ENCODE measurements around the gene IL11RA.
A peak's percentile ranks its signal among the peaks of the same experiment; 100 is the strongest.

IL11RA gene

DNA sequence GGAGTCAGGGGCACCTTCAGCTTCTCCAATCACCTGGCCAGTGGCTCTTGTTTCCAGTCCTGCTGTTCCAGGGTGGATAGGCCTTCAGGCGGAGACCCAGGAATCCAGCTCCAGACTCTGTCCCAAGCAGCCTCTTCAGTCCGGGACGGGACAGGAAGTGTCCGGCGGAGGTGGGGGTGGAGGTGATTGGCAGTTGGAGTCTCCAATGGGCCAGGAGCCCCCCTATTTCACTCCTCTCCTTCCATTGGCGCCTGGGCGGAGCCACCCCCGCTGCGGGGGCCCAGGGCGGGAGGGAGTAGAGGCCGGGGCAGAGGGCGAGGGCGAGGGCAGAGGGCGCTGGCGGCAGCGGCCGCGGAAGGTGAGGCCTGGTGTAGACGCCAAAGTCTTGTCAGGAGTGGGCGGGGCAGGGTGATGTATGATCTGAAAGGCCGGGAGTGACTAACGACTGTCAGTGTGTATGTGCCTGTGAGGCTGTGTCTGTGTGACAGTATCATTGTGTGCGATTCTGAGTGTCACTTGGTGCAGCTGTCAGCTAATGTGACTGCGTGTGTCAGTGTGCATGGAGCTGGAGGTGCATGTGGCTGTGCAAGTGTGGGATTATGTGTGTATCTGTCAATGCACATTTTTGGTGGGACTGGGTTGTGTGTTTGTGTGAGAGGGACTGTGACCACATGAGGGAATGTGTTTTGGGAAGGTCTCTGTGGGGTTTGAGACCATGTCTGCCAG lies at the start of gene IL11RA:
Gene IL11RA (plus strand): TSS at position 310 of the 726 bp plus-strand sequence. CDS start 3,033 bp downstream, outside the sequence.
- DNase-seq (ENCODE audit: low read depth) = no peak

DNA sequence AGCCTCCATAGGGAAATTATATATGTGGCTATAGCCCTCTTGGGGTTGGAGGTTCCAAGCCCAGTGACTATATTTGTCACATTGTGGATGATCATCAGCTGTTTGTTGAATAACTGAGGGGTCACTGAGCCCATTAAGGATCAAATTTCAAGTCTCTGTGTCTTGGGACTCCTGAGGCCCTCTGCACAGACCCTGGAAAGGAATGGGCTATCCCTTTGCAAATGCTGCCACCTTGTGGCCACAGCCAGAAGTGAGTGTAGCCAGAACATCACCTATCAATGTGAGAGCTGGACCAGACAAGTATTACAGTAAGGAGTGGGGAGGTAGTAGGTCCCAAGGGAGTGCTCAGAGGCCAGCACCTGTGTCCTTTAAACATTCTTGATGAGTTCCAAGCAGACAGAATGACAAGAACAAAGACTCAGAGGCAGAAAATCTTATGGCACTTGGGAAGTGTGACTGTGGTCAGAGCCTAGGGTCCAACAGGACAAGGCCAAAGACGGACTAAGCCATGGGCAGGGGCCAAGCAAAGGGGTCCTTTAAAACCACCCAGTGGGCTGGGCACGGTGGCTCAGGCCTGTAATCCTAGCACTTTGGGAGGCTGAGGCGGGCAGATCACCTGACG lies 48.3 kb upstream of the IL11RA start:
- DNase-seq (ENCODE audit: low read depth) = peak; percentile 73

DNA sequence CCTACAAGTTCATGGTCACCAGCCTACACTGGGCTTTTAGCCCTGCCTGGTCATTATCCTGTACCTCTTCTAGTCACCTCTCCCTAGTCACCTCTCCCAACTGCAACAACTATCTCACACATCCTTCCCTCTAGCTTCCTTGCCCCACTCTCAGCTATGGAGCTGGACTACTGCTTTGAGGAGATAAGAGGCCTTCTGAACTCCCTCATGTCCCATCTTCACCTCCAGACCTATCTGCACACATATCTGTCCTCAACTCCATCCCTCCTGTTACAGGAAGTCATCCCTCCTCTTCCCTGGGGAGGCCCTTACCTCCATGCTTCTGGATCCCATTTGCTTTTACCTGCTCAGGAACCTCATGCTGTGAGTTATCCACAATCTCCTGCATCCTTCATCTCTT lies 45.8 kb upstream of the IL11RA start:
- DNase-seq (ENCODE audit: low read depth) = no peak

DNA sequence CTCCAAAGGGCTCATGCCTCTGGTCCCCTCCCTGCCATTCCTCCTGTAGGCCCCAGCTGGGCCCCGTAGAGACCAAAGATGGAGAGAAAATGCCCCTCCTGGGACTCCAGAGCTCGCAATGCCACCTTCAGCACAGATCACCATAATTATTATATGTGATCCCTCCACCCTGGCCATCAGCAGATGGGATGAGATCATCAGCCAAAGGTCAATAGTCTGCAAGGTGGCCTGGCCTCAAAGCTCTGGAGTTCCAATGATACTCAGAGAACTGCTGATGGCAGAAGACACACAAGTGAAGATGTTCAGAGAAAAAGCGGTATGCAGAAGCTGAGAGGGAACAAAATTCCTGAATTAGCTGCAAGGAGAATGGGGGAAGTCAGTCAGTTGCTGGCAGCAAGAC lies 45.1 kb upstream of the IL11RA start:
- no peak for DNase-seq (ENCODE audit: low read depth)

DNA sequence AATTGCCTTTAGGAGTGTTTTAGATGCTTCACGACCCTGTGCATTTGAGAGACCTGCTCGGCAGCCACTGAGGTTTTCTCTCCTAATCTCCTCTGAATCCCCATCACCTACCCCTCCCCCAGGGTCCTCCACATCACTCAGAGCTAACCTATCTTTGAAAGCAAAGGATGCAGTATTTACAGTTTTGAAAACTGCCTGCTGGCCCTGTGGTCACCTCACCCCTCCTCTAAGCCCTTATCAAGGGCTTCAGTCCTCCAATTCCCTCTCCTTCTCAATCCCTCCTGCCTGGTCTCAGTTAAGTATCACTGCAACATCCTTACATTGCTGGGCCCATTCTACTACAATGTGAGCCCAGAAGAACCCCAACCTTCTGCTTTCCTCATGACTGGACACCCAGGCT lies 44.7 kb upstream of the IL11RA start:
- DNase-seq (ENCODE audit: low read depth) = no peak

DNA sequence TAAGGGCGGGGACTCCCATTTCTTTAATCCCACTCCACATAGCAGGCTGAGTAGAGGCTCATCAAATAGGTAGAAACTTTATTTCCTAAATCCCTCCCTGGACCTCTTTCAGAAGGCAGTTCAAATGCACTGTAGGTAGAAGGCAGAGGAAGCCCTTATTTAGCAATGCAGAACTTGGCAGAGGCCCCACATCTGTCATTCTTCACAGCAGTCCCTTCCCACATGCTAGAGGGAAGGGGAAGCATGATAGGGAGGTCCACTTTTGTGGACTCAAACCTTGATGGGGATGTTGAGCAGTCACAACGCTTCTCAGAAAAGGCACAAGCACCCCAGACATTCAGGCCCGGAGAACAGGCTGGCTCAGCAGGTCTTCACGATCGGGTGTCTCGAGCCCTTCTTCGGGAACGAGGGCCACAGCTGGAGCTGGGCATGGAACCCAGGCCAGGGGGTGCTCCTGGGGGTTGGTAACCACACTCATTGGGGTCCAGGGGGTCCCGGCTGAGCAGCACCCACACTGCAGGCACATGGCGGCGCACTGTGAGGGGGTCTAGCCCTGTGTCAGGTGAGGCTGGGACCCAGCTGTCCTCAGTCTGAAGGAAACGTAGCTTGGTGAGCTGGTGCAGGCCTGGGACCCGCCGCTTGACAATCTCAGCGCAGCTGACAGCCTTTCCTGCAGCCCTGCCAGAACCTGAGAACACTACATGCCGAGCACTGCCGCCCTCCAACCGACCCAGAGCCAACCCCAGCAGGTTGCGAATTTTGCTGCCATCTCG lies 41.4 kb upstream of the IL11RA start:
- no peak for DNase-seq (ENCODE audit: low read depth)

DNA sequence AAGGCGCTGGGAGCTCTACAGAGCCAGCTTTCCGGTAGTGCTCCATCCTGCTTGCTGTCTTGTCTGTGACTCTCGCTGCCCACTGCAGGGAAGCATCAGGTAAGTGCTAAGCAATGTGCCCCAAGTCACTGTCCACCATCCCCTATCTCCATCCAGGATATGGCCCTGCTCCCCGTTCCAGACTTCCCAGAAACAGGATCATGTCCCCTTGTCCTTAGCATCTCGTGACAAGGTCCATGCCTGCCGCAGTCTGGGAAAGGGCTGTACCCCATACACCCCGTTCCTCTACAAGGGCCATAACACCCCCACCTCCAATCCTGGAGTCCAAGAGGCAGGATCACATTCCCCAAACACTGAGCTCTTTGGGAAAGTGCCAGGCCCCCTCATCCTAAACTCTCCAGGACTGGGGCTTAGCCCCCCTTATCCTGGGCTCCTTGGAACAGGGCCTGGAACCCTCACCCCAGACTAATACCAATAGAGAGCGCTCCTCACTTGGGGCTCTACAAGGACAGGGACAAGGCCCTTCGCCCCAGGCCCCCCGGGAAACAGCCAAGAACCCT lies 40.7 kb upstream of the IL11RA start:
- DNase-seq (ENCODE audit: low read depth) = no peak

DNA sequence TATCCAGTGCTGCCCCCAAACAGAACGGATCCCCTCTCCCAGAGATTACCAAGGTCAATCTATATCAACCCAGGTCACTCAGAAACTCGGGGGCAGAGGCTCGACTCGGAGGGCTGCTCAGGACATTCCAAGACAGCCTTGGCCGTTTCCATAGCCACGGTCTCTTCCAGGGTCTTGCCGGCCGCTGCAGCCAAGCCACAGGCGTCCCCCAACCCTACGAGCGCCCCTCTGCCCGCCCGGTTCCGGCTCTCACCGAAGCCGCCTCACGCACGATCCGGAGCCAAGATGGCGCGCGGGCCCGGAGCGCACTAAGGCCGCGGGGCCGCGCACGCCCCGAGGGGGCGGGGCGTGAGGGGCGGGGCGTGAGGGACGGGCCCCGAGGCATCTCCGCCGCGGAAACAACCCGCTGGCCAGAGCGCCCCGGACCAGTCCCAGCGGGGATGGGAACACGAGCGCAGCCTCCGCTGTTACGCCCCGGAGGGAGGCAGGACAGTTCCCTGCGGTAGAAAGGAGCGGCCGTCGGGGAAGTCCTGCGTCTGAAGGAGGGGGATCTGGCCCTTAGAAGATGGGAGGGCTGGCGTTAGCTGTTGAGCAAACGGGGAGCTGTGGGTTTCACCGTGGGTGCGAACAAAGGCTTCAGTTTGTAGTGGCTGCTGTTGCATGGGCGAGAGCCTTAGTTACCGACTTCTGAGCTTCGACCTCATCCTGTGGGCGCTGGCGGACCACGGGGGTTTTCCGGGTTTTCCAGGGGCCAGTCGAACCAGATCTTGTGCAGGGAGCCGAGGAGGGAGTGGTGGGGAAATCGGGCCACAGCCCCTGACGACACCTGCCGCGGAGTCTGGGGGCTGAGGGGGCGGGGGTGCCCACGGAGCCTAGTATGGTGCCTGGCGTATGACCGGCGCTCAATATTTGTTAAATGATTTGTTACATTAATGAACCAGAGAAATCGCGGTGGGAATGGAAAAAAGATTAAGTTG lies 39.9 kb upstream of the IL11RA start, which contains the start of gene RPP25L:
Gene RPP25L (minus strand): TSS at position 287 of the 977 bp plus-strand sequence. CDS start 801 bp downstream, outside the sequence.
- peak; percentile 79 for DNase-seq (ENCODE audit: low read depth)

DNA sequence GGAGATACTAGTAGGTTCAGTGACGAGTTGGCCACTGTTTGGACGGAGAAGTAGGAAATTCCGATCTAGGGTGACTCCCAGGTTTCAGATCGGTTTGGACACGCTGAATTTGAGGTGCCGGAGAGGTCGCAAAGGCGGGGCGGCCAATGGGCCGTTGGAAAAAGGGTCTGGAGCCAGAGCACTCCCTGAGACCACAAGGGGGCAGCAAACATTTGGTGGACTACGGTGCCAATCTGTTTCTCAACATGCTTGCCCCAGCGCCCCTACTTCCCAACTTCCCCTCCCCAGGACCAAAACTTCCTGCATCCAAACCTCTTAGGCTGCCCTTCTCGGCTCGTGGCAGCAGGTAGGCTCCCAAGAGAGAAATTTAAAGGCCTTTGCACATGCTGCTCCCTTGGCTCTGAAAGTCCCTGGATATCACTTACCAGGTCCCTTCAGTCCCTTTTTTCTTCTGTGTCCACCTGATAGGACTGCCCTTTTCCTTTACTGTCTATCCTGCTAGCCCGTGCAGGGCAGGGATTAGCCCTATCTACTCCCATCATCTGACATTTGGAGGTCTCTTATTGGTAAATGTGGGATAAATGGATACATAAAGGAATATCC lies 39.1 kb upstream of the IL11RA start:
- no peak for DNase-seq (ENCODE audit: low read depth)

DNA sequence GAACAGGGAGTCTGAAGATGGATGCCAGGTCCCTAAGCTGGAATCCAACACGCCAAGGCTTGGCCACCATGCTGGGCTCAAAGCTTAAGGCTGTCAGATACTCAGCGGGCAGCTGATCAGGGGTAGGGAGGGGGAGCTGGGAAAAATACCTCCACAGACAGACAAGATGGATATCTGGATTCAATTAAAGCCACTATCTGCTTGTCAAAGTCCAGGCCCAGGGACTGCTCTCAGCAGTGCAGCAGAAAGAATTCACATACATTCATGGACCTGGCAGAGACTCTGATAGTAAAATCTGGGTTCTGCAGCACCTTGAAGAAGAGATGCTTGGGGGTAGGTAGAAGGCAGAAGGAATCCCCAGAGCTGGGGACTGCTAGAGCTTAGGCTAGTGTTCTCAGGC lies 36.9 kb upstream of the IL11RA start:
- no peak for DNase-seq (ENCODE audit: low read depth)

DNA sequence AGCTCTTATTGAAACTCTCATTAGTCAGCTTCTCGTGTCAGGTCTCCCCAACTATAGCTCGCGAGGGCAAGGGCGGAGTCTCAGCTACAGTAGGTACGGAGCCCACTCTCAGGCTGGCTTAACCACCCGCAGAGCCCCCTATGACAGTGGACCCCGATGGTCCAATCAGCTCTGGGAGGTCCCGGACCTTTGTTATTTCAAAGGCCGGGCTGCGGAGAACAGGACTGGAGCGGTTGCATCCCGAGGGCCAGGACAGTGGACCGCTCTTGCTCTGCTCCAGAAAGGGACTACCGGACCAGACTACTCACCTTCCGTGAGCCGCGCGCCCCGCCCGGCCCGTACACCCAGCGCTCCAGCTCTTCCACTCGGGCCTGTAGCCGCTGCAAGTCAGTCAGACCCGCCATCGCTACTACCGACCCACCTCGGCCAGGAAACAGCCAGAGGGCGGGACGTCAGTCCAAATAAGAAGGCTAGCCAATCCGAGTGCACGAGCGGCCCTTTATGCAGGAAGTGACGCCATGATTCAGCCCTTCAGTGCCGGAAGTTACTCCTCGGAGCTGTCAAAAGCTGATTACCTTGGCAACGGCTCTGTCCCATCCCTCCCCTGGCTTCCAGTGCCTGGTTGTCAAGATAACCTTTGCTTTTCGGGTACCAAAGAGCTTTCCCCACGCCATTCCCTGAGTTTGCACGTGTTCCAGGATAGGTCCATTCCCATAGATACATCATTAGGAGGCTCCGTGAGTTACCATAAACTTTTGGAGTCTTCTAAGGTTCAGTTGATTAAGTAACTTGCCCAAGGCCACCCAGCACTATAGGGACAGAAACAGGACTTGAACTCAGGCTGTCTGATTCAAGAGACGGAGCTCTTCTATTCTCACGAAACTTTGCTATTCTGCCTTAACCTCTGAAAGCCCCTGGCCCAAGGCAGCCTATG lies 31.7 kb upstream of the IL11RA start, which contains the start of gene DCTN3:
Gene DCTN3 (minus strand): TSS at position 435 of the 934 bp plus-strand sequence. CDS start 31 bp downstream, at position 404.
- DNase-seq (ENCODE audit: low read depth) = peak; percentile 62

DNA sequence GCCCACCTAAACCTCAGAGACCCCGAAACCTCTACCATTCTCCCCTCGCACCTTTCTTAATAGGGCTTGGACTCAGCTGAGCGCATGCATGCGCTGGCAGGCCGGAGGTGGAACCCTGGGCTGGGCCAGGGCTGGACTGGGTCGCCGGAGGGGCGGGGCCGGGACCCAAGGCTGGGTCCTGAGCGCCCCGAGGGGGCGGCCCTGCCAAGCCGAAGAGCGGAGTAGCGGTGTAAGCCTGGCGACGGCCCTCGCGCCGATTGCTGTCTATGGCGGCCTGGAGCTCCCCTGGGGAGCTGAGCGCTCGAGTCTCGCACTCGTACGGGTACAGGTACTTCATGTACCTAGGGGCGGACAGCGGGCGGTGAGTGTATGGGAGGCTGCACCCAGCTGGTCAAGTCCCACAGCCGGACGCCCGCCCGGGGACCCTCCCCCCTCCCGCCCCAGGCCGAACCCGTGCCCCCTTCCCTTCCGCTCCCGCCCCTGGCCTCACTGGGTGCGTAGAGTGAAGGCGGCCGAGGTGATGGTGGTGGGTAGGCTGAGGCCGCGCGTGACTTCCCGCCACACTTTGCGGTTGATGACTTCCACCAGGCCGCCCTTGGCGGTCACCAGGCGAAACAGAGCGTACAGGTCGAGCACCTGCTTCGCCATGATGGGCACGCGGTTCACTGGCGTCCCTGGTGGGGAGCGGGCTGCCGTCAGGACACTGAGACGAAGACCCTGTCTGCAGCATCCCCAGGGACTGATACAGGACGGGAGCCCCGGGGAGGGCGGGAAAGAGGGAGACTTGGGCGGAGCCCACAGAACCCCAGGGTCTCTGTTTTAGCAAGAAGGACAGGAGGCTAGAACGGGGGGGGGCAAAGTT lies 28.4 kb upstream of the IL11RA start:
- DNase-seq (ENCODE audit: low read depth) = no peak

DNA sequence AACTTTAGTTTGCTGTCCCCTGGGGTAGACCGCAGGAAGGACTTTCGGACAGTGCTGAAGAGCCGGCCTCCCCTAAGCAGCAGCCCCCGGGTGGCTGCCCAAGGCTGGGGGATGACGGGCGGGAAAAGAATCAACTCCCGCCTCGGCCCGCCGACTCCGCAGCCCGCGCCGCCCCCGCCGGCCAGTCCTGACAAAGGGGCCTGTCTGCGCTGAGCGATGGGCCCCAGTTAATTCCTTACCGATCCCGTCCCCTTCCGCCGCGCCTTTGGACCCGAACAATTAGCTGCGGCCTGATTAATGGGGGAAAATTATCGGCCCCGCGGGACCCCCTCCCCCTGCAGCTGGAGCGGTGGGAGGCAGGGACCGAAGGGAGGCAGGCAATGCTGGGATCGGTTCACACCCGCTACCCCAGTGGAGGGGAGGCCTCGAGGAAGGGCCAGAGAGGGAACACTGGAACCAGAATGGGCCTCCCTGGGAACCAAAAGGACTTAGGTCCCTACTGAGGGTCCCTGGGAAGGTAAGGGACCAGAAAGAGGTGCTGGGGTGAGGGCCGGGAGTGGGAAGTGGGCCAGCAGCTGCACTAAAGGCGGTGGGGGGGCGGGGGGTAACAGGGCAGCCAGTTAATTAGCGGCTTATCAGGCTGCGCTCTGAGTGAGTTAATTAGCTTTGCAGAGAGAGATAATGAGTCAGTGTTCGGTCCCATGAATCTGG lies 27.4 kb upstream of the IL11RA start:
- no peak for DNase-seq (ENCODE audit: low read depth)

DNA sequence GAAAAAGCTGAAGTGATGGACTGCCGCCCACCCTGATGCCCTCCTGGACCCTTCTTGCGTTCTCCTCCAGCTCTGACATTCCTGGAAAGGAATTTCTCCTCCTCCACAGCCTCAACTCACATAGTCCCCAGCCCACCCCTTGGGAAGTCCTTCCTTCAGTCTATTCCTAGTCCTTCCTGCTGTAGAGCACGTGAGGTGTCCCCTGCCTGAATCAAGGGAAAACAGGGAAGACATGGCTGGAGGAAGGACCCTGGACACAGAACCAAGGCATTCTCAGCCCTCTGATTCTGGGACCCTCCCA lies 26.8 kb upstream of the IL11RA start:
- DNase-seq (ENCODE audit: low read depth) = no peak

DNA sequence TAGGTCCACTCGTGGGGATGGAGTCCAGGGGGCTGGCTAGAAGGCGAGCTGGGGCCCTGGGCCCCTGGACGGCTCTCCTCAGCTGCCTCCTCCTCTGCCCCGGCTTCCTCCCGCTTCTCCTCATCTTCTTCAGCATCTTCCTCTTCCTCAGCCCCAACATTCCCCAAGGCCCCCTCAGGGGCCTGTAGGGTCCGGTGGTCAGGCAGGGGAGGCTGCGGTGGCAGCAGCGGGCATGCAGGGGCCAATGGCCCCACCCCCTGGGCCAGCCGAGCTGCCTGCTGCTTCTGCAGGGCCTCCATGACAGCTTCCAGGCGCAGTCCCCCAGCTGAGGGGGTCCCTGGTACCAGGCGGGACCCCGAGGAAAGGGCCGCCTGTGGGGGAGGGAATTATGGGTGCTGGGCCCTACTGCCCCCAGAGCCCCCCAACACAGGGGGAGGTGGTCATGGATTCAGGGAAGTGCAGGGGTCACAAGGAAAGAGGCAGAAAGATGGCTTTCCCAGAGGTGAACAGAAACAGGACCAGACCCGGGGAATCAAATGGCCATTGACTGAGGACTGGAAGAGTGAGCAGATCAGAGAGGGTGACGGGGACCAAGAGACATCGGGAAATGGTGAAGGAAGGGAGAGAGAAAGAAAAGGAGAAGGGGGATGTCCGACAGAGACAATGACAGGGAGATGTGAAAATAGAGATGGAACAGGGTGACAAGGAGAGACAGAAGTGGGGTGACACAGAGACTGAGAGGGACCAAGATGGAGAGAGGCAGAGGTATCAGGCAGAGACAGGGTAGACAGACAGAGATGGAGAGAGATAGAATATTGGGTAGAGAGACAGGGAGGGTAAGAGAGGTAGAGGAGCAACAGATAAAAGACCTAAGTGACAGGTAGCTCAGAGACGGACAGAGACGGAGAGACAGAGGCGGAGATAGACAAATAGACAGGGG lies 24.0 kb upstream of the IL11RA start:
- no peak for DNase-seq (ENCODE audit: low read depth)

DNA sequence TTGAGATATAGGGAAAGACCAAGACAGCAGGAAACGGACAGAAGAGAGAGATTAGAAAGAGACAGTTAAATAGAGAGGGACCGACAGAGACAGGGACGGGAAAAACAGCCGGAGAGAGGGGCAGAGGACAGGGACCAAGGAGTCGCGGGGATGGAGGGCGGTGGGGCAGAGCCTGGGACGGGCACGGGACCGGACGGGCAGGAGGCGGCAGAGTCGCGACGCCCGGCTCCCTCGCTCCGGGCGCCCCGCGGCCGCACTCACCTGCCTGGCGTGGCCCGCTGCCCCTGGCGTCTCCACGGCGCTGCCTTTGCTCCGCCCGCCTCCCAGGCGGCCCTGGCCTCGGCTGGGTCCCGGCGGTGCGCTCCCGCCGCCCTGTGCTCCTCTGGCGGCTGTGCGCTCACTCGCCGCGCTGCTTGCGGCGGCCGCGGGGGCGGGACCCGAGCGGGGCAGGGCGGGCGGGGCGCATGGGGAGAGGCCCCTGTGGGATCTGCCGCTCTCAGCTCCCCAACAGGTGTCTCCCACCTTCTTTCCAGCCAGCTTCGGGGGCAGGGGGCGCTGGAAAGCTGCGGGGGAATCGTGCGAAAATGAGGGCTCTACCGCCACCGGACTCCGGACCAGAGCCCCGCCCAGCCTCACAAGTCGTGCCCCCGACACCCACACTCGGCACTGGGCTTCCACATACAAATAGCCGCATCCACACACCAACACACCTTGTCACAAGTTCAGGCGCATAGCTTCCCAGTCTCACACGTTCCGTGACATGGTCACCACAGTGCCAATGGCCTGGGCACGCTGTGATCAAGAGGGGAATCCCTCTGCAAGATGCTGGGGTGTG lies 23.1 kb upstream of the IL11RA start, which contains the start of gene ARID3C:
Gene ARID3C (minus strand): TSS at position 411 of the 835 bp plus-strand sequence. CDS start 1,052 bp downstream, outside the sequence.
- DNase-seq (ENCODE audit: low read depth) = no peak

All from stimulated activated CD8-positive, alpha-beta memory T cell treated with anti-CD3 and anti-CD28 coated beads, Interleukin-15, amount 100 ng/mL, for 24 hours (primary cell).